NCI-H524 treated with DMSO at 0.1 percent for 48 hours (cell line): Measurements from ENCODE around the gene C13orf42.

ENCODE experiments used
- DNase-seq: peaks from one replicate; lab custom pipeline; 2025; lab: John Stamatoyannopoulos, UW

C13orf42 gene

DNA sequence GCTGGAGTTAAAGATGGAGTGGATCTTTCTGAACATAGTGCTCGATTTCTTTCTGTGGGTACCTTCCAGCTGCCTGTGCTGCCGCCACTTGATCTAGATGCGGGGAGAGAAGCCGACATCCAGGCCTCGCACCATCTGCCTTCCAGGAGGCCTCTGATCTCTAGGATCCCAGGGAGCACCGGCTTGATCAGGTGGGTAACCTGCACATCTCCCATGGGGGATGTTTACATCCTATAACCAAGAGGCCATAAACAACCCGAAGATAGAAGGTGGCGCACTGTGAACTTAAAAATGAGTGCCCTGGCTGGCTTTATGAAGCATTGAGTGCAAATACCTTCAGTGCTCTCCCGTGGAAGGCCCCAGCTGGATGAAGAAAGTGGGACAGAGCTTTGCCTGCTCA, at the start of gene C13orf42:
TSS of gene C13orf42 (minus strand) at position 101 of the 400 bp plus-strand sequence. CDS start at position 36, 65 bp downstream.
- DNase-seq: no peak

DNA sequence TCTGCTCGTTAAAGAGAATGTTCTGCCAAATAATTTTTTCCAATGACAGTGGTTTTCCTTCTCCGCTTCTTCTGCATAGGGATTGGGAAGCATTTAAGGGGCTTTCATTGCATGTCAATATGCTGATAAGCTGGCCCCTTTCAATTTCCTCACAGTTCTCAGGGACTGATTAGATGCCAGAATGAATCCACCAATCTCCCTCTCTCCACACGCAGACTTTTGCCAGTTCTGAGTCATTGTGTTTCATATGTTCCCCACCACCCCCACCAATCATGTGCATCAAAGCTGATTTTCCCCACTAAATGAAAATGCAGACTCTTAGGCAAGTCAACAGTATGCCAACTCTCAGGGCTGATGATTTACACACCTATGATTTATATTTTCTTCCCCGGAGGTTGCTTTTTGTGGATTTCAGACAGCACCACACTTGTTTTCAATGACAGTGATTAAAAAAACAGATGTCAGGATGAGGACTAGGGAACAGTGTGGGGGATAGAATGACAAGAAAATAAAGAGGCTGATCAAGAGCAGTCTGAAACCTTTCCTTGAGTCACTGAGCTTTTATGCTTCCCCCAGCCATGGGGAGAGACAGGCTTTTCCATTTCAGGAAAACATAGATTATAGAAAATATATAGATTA, 47.9 kb upstream of the C13orf42 start:
- DNase-seq: peak; percentile 14

DNA sequence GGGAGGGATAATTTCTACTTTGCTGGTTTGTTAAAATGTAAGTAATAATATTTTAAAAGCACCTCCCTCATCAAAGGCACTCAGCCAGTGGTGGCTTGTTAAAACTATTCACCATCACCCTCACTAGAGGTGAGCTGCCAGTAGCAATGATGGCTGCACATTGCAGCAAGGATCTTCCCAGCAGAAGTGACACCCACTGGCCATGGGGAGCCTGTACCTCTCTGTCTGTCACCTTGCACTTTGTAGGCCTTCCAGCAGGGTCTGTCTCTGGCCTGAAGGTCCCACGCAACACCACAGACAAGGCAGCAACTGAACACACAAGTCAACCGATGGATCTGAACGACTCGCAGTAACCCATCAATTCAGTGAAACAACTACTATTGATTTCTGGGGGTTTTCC, 47.3 kb upstream of the C13orf42 start:
- DNase-seq: no peak

DNA sequence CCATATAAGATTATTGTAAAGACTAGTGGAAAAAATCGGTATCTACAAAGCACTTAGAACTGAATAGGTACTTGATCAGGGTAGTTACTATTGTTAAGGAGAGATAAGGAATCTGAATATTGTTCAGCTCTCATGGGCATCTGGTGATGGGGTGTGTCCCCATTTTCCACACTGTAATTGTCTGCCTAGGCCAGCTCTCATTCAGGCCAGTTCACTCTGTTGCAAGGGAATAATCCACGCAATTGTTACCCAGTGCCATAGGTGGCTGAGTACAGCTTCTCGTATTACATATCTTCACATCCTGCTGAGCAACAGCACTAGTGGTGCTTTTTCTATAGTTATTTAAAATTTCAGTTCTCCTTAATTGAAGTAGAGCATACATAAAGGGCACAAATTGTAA, 45.6 kb upstream of the C13orf42 start:
- no peak for DNase-seq

- no peak for DNase-seq
Observed at GRCh38 chr13:51155776-51156515, 44.9 kb upstream of the C13orf42 start.

DNA sequence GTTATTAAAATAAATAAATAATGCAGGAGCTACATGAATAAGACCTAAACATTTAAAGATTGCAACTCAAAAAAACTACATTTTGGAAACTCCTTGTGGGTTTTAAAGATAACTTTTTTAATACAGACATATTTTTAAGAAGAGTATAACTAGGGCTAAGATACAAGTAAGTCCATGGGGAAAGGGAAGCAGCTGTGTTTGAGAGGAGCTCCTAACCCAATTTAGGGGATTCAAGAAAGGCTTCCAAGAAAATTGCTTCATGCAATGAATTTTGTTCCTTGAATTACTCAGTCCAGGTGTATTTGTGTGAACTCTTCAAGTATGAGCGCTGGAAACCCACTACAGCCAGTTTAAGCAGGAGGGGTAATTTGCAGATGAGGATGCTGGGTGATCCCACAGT, 44.1 kb upstream of the C13orf42 start:
- DNase-seq: no peak

DNA sequence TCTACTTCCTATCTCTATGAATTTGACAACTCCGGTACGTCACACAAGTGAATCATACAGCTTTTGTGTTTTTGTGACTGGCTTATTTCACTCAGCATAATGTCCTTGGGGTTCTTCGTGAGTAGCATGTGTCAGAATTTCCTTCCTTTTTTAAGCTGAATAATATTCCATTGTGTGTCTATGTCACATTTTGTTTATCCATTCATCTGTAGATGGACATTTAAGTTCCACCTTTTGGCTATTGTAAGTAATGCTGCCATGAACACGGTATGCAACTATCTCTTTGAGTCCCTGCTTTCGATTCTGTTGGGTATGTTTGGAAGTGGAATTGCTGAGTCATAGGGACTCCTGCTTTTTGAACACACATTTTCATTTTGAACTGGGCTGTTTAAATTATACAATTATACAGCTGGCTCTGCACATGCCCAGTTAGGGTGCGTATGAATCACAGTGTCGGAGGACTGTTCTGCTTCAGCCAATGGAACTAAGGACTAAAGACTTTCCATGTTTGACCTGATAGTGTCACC, 43.0 kb upstream of the C13orf42 start:
- no peak for DNase-seq

DNA sequence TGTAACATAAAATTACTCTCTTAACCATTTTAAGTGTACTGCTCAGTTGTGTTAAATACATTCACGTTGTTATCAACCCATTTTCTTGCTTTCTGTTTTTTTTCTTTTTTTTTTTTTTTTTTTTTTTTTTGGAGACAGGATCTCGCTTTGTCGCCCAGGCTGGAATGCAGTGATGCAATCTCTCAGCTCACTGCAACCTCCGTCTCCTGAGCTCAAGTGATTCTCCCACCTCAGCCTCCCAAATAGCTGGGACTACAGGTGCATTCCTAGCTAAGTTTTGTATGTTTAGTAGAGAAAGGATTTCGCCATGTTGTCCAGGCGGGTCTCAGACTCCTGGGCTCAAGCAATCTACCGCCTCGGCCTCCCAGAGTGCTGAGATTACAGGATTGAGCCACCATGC, 42.5 kb upstream of the C13orf42 start:
- no peak for DNase-seq

- no peak for DNase-seq
Observed at GRCh38 chr13:51152701-51153100, 41.6 kb upstream of the C13orf42 start.

DNA sequence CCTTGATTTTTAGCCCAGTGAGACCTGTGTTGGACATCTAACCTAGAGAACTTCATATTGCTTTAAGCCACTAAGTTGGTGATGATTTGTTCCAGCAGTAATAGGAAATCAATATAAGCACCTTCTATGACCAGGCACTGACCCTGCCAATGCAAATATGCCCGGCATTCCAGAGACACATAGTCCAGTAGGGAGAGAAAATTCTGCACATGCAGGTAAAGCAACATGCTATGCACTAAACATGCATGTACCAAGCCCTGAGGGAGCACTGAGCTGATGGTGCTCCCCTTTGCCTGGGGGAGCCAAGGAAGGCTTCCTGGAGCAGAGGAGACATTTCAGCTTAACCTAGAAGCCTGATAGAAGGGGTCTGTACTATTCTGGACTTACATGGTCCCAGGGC, 40.4 kb upstream of the C13orf42 start:
- no peak for DNase-seq

DNA sequence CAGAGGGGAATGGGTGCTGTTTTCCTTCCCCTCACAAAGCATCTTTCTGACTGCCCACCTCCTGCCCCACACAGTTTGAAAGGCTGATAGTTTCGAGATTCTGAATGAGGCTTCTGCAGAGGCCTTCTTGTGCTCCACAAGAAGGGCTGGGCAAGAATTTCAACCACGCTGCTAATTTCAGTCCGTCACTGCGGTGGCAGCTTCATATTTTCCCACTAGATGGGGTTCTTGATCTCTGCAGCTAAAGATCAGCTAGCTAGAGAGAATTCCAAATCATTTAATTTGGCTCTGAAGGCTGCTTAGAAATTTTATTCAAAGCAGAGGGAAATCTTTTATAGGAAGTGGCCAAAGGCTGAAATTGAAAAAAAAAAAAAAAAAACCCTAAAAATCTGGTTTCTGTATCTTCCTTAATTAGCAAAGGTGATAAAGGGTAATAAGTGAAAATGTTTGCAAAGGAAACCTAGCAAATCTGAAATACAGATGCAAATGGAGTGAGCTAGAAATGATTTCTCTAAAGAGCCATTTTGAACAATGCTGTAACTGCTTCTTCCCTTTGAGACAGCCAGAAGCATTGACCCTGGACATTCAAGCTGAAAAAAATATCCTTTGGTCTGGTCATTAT, 38.0 kb upstream of the C13orf42 start:
- DNase-seq: peak; percentile 34

DNA sequence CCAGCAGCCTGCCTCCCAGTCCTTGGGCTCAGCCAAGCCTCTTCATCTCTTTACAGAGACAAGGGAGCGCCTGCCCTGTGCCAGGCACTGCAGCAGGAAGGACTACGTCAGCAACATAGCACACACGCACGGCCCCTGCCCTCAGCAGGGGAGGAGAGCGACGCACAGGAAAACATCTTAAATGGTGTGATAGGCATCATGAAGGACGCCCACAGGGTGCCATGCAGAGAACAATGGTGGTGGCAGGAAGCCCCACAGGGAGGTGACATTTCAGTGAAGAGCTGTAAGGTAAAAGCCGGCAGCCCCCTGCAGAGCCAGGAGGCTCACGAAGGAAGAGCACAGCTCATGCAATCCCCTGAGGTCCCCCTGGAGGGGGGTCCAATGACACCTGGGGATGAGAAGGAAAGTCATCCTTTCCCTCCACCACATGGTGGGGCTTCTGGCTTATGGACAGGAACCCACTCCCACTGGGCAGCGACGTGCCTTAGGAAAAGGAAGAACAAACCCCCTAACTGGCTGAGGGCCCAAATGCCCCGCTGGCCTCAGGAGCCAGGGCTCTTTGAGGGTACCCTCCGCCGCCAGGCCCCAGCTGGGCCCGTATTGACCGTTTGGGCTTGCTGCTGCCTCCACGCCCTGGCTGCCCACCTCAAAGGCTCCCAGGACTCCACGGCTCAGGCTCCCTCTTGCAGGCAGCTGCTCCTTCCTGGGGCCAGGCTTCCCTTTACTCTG, 37.3 kb upstream of the C13orf42 start:
- no peak for DNase-seq

DNA sequence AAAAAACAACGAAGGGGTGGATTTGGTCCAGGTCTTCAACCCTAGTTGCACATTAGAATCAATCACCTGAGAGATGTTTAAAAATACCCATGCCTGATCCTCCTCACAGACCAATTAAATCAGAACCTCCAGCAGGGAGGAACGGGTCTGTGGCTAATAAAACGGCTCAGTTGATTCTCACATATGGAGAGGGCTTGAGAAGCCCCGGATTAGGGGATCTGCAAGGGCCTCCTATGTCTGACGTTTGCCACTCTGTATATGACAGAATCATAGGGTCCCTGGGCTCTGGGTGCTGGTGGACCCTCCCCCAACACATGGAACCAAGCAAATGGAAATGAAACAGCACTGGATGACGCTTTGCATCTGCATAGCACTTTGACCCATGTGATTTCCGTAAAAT, 36.7 kb upstream of the C13orf42 start:
- no peak for DNase-seq

GRCh38 chr13:51146667-51147066, 35.6 kb upstream of the C13orf42 start:
- no peak for DNase-seq

DNA sequence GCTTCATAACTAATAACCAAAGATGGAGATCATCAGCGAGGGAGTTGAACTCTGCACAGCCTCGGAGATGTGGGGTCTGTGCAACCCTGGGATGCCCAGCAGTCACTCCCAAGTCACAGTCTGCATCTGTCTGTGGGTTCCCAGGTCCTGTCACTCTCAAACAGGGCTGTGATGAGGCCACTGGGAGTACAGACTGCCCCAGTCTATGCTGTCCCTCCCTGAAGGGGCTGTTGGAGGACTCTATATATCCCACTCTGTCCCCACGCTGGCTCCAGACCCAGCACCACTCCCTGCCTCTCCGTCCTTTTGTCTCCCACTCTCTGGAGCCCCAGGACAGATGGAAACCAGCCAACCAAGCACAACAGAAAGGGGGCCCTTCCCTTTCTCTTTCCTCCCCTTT, 26.2 kb upstream of the C13orf42 start:
- no peak for DNase-seq

DNA sequence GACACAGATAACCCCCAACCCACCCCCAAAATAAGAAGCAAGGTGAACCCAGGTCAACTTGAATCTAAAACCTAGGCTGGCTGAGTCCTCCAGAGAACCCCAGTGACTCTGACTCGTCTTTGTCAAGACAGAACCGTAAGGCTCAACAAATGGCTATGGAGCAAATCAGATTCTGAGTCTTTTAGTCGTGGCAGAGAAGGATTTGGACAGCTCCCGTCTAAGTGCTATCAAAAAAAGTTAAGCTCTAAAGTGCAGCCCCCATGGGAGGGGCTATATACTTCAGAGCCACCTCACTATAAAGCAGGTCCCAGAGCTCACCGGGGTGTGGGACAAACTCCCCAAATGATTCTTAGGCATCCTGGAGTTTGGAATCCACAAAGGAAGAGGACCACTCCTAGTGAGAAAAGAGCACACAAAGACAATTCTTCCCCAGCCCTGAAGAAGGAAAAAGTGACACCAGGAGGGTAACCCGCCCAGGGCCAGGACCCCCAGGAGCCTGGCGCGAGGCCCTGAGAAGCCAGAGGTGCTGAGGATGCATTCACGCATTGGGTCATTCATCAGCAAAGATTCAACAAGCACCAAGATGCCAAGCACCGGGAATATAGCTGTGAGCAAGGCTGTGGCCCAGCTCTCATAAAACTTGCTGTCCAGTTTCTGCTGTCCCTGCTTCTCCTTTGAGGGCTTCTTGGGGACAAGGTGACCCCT, 25.4 kb upstream of the C13orf42 start:
- DNase-seq: no peak

- DNase-seq: no peak
Observed at GRCh38 chr13:51134763-51135365, 23.8 kb upstream of the C13orf42 start.

- DNase-seq: no peak
Observed at GRCh38 chr13:51130348-51130747, 19.3 kb upstream of the C13orf42 start.

DNA sequence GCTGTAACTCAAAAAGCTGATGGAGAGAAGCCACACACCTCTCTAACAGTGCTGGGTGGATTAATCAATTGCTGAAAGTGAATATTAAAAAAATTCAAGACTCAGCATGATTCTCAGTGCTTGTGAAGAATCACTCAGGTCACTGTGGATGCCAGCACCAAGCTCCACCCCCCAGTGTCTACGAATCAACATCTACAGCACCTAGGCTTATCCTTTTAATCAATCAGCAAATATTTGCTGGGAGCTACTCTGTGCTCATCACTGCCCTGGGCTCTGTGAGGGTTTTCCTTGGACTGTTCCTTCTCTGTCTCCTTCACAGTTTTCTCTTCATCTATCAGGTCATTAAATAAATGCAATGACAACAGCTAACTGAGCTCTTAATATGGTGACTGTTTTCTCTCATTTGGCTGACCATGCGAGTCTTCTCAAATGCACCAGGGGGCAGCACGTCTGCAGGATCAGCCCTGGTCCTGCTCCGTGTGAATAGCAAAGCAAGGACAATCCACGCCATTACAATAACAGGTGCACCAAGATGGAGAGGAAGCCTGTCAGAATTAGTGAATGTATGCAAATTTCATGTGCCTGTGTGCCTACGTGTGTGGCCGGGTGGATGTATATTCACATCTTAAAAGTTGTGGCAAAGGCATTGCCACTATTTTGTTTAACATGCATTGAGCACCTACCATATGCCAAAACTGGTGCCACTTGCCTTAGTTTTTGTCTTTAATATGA, 14.6 kb upstream of the C13orf42 start:
- DNase-seq: peak; percentile 20

DNA sequence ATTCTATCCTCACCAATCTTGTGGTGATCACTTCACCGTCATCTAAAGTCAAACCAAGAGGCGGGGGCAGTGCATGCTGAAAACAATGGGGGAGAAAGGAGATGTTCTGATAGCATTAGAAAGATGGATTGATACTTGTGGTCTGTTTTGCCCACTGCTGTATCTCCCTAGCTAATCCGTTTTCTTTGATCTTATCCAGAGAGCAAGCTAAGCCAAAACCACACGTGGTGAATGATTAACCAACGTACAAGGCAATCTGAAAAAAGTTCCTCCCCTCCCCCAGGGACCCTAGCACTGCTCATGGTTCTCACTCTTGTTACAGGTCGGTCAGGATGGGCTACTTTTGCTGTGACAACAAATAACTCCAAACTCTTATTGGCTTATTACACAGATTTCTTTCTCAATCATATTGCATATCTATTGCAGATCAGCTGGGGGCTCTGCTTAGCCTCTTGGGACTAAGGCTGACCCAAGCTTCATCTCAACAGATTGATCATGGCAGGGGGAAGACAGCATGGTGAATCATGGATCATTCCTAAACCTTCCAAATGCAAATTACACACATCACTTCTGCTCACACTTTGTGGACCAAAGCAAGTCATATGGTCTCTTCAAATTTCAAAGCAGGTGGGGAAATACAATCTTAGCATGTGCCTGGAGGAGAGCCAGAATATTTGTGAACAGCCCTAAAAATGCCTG, 11.9 kb upstream of the C13orf42 start:
- DNase-seq: no peak
